8988T (cell line): ENCODE results near the gene FAAP100.

Experiments used
- DNase-seq: peaks from one replicate; pipeline ENCODE4 v3.0.0; 2011

The FAAP100 gene

DNA sequence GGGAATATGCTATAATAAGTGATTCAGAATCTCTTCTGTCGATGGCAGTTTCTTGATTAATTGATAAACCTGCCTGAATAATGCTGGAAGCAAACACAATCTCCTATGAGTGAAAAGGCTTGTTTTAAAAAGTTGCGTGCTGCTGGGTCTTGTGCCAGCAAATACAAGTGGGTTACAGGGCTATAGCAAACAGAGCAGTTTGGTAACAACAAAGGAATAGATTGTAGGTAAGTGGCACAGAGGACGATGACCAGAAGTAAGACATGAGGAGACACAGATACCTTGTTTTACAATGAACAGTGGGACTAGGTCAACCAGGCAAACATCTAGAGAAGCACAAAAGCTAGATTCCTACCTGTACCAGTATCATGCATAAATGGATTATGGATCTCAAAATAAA is 23.7 kb upstream of the FAAP100 start:
- no peak for DNase-seq

DNA sequence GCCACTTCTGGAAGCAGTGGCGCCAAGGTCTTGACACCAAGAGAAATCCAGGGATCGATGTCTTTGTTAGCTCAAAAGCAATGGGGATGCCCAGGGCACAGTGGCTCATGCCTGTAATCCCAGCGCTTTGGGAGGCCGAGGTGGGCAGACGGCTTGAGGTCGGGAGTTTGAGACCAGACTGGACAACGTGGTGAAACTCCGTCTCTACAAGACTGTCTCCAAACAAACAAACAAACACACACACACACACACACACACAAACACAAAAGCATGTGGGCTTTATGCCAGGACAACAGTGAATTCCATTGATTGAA is 22.4 kb upstream of the FAAP100 start:
- no peak for DNase-seq

DNA sequence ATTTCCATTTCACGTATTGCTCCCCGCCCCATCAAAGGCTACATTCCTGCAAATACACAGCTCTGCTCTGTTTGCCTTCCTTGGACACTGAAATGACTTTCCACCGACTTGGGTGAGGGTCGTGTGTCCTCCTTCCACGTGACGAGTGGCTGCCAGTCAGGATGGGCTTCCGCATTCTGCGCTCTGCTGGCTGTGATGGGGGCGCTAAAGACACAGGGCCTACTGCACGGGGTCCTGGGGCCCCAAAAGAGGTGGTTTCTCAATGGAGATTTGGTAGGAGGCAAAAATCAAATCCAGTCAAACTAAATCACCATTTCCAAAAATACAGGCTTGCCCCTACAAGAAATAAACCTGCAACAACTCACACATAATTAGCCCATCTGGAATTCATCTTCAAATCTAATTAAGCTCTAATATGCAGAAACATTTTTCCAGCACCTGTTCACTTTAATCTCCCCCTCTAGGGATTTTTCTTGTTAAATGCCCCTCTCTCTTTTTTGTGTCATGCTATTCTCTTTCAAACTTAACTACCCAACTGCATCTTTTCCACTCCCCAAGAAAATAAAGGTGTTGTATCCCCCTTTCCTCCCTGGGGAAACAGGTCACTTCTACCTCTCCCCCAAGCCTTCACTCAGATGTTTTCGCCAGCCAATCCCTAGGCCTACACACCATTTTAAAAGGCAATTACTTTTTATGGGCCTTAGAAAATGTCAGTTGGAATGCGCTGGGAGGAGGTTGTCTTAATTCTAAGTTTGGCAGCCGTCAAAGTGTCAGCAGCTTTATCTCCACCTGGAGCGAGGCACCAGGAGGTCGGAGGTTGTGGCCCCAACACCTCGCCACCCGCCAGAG is 21.9 kb upstream of the FAAP100 start:
- DNase-seq, result no peak

DNA sequence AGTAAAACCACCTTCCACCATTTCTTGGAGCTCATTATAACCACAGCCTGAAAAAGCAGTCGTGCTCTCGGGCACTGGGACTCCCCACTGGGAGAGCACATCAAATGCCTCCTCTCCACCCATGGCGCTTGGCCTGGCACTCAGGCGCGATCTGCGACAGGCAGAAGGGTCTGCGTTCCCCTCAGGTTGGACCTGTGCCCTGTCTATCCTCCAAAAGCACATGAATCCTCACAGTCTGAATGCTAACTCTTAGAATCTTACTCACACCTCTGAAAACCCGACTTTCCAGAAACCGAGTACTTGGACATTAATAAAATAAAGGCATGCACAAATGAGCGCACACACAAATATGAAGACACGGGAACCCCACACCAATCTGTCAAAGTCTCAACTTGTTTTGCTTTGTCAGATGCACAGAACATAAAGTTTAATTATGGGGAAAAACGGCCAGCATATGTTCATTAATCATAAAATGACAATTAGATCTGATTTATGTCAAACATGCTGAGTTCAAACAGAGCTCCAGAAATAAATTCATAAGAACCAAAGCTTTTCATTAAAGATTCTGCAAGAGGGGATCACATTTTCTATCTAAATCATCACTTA is 20.5 kb upstream of the FAAP100 start:
- DNase-seq, result no peak

DNA sequence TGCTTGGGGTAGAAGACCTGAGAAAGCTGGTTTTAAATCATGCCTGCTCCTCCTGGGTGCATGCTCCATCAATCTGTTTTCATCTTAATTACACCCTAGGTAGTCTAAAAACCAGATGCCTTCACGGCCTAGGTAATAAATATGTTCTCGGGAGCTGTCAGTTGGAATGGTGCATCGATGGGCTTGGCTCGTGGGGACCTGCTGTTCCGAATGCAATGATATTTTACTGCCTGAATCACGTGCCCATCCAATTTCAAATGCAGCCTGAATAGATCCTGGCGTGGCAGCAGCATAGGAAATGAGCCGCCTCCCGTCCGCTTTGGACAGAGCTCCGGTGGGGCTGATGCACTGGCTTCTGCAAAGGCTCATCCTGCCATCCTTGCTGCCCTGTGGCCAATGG is 18.8 kb upstream of the FAAP100 start:
- no peak for DNase-seq

DNA sequence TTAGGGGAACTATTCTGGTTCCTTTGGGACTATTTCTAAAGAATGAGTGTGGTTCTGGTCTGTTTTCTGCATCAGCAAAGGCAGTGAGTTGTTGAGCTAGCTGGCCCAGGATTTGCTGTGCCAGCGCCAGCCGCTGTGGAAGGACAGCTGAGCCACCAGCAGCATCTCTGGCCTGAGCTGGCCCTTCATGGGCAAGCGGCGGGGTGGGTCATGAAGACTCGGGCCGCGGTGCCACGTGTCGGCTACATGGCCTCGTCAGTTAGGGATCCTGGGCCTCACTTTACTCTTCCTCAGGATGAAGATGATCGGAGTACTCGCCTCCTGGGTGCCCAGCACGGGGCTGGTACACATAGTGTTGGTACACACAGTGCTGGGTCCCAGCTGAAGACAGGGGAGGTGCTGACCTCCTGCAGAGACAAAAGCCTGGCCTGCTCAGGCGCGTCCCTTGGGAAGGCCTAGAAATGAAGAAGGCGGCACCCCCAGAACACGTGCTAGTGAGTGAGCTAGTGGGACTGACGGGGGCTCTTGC is 17.9 kb upstream of the FAAP100 start:
- DNase-seq, result no peak

DNA sequence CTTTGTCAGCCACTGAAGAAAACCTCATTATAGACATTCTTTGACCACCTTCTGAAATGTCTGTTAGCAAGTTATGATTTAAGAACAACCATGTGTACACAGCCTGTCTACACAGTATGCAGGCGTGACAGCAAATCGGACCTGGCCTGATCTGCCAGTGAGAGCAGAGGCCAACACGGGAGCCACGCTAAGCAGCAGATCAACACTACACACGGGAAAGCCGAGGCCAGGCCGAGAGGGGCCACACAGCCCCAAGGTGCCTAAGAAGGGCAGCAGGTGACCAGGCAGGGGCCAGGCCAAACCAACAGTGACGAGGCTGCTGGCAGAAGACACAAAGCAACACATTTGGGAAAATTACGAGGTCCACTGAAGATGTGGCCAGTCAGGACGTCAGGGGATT is 16.3 kb upstream of the FAAP100 start:
- no peak for DNase-seq

DNA sequence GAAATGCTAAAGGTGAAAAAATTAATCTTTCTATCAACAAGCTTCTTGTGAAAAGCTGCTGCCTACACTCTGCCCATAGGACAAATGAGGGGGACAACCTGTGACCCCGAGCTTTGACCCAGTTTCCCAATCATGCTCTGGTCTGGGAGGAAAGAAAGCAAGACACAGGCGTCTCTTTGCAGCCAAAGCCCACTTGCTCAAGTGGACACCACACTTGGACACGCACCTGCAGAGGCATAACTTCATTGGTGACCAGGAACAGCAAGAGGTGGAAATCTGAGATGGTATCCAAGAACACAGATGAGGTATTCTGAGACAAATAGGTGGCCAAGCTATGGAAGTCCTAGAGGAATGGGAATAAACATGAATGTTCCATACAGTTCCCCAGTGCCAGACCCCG is 15.0 kb upstream of the FAAP100 start:
- no peak for DNase-seq

DNA sequence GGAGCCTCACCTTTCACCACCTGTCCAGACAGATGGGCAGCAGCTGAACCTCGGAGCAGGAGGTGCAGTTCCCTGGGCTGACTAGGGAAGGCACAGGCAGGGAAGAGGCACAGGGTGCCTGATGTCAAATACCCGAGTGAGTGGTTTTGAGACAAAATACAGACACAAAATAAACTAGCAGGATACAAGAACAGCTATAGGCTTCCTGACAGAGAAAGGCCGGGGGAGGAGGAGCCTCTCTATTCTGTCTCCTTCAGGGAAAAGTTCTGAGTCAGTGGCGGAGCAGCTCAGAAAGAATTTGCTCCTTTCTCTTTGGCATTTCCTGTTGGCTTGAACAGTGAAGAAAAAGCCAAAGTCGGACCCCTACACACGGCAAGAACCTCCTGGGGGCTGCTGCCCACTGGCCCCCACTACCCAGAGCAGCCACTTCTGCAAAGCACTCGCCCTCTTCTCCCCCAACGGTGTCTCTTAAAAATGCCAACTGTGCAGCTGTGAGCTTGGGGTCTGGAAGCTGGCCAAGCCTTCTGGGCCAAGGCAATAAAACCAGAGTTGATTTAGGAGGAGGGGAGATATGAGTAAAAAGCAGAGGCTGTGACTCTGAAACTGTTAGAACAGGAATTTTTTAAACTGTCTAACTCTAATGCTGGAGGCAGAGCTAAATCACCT is 14.4 kb upstream of the FAAP100 start:
- DNase-seq, result peak; percentile 50

DNA sequence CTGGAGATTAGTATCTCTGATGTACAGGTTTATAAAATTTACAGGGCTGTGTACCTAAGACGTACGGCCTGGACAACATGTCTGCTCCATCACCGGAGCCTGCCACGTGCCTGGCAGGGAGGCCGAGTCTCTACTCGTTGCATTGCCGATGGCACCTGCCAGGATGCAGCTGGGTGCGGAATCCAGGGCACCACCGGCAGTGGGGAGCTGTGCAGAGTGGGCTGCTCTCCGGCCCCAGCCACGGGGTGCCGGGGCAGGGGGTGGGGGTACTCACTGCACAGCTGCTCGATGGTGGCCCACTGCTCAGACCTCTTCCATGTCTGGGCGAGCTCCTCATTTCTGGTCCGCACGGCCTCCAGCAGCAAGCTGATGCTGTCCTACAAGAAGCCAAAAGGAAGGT is 13.1 kb upstream of the FAAP100 start:
- DNase-seq, result no peak

DNA sequence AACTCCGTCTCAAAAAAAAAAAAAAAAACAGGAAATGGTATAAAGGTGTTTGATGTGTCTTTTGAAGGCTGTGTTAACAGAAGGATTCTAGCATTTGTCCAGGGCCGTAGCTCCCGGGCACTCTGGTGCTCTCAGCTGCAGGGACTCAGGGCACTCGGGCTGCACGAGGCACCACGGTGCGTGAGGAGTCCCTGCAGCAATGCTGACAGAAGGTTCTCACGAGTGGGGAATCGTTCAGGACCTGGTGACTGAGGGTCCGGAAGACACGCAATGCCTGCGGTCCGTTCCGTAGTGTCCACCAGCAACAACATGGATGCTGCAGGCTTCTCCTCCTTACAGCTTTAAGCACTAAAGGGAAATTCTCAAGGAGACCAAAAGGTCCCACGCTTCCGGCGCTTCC is 12.6 kb upstream of the FAAP100 start:
- no peak for DNase-seq

DNA sequence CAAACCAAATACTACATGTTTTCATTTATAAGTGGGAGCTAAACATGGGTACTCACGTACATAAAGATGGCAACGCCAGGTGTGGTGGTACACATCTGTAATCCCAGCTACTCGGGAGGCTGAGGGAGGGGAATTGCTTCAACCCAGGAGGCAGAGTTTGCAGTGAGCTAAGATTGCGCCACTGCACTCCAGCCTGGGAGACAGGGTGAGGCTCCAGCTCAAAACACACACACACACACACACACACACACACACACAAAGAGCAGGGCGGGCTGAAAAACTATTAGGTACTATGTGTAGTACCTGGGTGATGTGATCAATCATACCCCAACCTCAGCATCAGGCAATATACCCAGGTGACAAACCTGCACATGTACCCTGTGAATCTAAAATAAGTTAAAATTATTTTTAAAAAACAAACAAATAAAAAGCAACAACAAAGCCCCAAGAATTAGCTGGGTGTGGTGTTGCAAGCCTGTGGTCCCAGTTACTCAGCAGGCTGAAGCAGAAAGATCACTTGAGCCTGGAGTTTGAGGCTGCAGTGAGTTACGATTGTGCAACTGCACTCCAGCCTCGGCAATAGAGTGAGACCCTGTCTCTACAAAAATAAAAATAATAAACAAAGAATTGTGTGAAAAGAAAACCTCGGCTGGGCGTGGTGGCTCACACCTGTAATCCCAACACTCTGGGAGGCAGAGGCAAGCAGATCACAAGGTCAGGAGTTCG is 11.9 kb upstream of the FAAP100 start:
- no peak for DNase-seq

DNA sequence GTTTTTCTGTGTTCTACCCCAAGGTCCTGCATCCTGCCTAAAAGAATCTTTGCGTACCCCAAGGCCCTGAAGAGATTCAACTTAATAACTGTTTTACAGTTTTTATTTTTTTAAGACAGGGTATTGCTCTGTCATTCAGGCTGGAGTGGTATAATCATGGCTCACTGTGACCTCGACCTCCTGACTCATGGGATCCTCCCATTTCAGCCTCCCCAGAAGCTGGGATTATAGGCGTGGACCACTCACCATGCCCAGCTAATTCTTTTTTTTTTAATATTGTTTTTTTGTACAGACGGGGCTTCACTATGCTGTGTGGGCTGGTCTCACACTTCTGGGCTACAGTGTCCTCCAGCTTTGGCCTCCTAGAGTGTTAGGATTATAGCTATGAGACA is 9.3 kb upstream of the FAAP100 start:
- DNase-seq, result no peak

DNA sequence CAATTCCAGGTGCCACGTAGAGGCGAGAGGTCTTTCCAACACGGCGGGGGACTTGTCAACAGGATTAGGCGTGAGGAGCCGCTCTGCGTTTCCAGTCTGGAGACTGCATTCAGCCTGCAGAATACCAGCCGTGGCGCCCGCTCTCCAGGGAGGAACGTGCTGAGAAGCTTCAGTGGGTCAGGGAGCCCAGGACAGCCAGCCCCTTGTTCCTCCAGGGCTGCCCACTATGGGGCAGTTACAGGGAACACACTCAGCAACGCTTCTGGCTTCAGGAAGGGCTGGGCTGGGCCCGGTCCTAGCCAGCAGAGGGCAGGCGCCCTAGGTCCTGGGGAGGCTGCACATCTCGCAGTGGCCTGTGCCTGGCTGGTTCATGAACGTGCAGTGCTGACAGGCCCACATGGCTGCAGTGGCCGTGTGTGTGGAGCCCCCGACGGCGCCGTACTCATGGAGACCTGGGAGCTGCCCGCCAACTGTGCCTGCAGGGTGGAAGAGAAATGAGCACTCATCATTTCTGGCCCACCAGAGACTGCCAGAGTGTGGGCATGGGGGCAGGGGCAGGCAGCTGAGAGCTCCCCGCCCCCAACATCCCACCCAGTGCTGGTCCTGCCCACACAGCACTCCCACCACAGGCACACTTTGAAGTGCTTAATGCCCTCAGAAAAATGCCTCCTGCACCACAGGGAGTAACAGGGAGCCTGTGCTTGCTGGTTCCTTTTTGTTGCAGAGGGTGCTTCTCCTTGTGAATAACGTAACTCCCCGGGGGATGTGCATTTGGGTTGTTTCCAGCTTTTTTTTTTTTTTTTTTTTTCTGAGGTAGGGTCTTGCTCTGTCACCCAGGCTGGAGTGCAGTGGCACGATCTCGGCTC is 7.0 kb upstream of the FAAP100 start:
- DNase-seq, result peak; percentile 71

DNA sequence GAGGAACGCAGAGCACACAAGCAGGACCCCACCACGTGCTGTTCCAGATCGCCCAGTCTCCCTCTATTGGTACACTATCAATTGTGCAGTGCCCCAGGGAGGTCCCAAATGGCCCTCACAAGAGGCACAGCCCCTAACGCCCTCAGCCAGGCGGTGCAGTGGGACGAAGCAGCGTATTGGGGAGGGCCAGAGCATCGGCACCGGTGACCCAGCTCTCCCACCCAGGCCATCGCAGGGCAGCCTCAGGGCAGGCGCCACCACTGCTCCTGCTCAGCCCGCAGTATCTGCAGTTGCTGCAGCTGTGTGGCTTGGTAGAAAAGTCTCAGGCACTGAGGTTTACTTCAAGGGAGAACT is 5.9 kb upstream of the FAAP100 start:
- DNase-seq, result no peak

DNA sequence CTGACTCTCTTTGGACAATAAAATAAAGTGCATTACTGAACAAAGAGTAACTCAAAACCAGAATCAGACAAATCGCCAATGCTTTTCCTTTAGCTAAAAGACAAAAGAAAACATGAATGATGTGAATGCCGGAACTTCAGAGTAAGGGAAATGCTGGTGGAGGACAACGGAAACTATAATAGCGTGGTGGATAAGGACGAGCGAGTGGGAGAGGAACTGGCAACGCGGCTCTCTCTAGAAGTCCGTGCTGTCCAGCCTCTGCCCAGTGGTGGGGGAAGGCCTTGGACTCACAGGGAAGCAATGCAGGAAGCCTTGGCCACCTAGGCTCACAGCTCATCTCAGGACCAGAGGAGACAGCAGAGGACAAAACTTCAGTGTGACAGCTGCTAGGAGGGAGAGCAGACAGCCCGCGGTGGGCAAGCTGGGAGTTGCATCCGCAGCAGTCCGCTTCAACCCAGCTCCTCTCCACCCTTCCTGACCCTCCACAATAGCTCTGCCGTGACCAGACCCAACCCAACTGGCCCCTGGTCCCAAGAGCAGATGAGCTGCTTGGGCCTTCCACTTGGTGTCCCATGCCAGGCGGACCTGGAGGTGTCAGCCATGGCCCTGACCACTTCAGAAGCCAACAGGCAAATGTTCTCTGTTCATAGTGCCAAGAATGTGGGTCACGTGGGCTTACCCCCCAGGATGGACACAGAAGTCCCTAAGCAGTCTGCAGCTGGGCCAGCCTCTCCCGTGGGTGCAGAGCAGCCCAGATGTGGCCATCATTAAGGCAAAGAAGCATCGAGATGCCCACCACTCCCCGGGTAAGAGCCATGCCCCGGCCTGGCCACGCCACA is 5.3 kb upstream of the FAAP100 start:
- no peak for DNase-seq

DNA sequence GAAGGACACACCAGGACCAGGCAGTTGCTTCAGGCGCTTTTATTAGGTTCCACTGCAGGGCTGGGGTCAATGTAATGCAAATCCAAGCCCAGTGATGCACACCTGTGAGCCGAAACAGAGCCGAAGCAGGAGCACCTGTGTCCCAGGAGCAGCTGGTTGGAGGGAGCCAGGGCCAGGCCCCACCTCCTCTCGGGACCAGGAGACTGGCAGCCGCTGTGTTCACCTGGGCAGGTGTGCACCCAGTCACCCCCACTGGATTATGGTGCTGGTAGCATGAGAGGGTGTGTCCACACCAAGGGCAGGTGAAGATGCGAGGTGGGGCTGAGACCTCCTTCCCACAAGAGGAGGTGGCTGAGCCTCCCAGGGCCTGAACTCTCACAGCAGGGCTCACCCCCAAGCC is 4.7 kb upstream of the FAAP100 start:
- no peak for DNase-seq

DNA sequence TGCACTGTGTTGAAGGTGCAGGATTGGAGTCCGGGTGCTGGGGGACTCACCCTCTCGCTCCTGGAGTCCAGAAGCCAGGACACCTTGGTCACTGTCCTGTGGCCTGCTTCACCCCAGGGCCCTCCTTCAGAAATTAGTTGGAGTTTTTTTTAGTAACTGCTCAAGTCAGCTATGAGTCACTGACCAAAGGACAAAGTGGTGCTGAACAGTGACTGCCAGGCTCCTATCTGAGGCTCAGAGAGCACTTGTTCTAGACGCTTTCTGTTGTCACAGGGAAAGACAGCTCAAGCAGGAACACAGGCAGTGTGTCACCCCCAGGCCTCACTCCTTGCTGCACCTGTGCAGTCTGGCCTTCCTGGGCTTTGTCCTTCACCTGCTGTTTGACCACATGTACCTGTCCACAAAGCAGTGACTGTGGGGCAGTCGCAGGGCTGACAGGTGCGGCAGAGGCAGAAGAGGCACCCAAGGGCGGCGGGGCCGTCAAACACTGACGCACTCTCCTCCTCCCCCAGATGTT is 4.1 kb upstream of the FAAP100 start:
- DNase-seq, result no peak

DNA sequence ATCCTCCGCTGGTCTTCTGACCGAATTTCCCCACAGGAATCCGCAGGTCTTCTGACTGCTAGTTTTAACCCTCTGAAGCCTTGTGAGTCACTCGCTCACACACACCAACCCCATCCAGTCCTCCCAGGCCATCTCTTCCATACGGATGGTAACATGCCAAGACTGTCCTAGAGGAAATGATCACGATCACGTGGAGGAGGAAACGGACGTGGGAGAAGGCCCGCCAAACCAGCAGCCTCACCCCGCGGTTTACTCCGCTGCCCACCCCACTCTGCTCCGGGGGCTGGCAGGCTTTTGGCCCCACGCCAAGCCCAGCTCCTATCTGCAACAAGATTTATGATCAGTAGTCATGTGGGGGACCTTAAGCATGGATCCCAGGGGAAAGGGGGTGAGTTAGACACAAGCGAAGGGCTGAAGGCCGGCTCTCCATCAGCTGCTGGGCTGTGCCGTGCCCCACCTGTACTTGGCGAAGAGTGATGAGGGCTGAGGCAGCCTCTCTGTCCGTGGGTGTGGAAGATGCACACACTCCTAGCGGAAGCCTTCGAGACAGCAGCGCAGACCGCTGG is 1.5 kb upstream of the FAAP100 start:
- no peak for DNase-seq

DNA sequence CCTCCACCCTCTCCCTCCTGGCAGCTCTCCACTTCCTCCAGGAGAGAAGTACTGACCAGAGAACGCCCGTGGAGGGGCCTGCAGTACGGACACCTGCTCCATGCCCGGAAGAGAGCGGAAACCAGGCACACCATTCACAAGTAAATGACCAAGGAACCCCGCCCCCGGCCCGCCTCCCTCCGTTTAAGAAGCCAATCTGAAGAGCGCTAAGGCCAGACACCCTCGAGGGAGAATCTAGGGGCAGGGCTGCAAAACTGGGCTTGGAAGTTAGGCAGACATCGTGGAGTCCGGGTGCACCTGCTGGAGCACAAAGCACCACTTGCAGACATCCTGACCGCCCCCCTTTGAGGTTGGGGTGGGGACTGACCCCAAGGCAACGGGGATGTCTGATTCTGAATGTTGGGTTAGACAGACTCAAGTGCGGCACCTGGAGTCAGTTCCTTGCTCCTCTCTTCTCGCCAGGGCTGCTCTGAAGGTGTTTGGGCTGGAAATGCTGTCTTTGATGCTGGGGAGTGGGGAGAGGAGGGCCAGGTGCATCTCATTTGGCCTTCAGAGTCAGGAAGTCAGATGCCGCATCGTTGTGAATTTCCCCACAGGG is 964 bp upstream of the FAAP100 start:
- peak; percentile 83 for DNase-seq
